Activated CD4-positive, alpha-beta T cell treated with anti-CD3 and anti-CD28 coated beads, Interleukin-2, amount 10 ng/mL, durations not matched to agents 24 days and 14 days (primary cell): ENCODE results near the gene HNRNPC. TPM values are rescaled to one million over a fixed set of nuclear protein-coding genes. Genes with fewer than 3 reads are reported as not detected.
"Not testable (repeated sequence)": the region's sequence is repeated elsewhere in the genome, so short reads cannot be mapped to it uniquely, and the experiment has no call there.

Experiments
- DNase-seq: peaks from one replicate; pipeline ENCODE4 v3.0.0; 2022
- H3K27ac Mint-ChIP-seq: one replicate; pipeline ENCODE4 v1.8.0; 2022; ENCODE audit warnings: mild to moderate bottlenecking, mixed read lengths
- H3K27me3 Mint-ChIP-seq: one replicate; pipeline ENCODE4 v1.8.0; 2022; ENCODE audit warnings: mixed read lengths
- H3K36me3 Mint-ChIP-seq: one replicate; pipeline ENCODE4 v1.8.0; 2022; ENCODE audit warnings: low read depth, mild to moderate bottlenecking, mixed read lengths
- H3K4me1 Mint-ChIP-seq: one replicate; pipeline ENCODE4 v1.8.0; 2021; ENCODE audit warnings: mixed read lengths
- H3K4me3 Mint-ChIP-seq: one replicate; pipeline ENCODE4 v1.8.0; 2022; ENCODE audit warnings: mild to moderate bottlenecking, moderate library complexity, mixed read lengths
- H3K9me3 Mint-ChIP-seq: one replicate; pipeline ENCODE4 v1.8.0; 2021; ENCODE audit warnings: mixed read lengths
- intact Hi-C: fragments of 100-400 bp; cut with micrococcal nuclease; formaldehyde crosslinking; loops from one replicate; pipeline ENCODE4 v1.15.1; 2023
- total RNA-seq: library from RNA; stranded (reverse); gene quantifications from 2 replicates; pipeline ENCODE4 v1.2.3, GENCODE V29; 2022

HNRNPC gene
- total RNA-seq, 1 donor from 2014 or later = 1,009 TPM

- H3K27me3 Mint-ChIP-seq = no peaks in the 10 kb centered on the region
- no peaks in the 10 kb centered on the region for H3K9me3 Mint-ChIP-seq
- H3K36me3 Mint-ChIP-seq = peaks cover 83% of the 10 kb centered on the region
- DNase-seq = peak; percentile 64
- peak overlapping the region; percentile 97 for H3K27ac Mint-ChIP-seq
- peak overlapping the region; percentile 92 for H3K4me3 Mint-ChIP-seq
- H3K4me1 Mint-ChIP-seq = peaks cover 62% of the 10 kb centered on the region
- intact Hi-C loops = loop anchor here (1.0 to 10.0 kb wide), 7 partner anchors 33 to 1291 kb away; partner anchors contain the start of genes ANG, RNASE4, SUPT16H and TOX4
Observed at GRCh38 chr14:21263284-21264024, 5.8 kb downstream of the HNRNPC start.

DNA sequence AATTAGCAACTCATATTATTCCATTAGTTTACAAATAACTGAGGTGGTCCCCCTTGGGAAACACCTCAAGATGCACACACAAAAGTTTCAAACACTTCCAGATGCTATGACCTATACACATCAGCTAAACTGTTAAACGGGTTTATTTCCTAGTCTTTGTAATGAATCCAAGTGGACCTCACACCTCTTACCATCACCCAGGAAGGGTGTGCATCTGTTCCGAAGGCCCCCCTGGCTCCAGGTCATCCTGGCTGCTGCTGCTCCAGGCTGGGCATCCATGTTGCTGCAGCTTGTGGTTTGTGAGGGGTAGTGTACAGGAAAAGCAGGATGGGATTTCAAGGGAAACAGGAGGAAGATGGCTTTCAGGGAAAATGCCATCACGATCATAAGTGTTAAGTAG, 6.8 kb downstream of the HNRNPC start:
- peak overlapping the region; percentile 92 for H3K4me3 Mint-ChIP-seq
- H3K27me3 Mint-ChIP-seq = no peaks in the 10 kb centered on the region
- DNase-seq = no peak
- H3K9me3 Mint-ChIP-seq = no peaks in the 10 kb centered on the region
- intact Hi-C loops = loop anchor here (5.0 to 10.0 kb wide), 4 partner anchors 45 to 1292 kb away; partner anchors contain the start of genes ANG and RNASE4
- H3K27ac Mint-ChIP-seq = peak overlapping the region; percentile 97
- H3K4me1 Mint-ChIP-seq = peaks cover 67% of the 10 kb centered on the region
- peaks cover 81% of the 10 kb centered on the region for H3K36me3 Mint-ChIP-seq

- intact Hi-C loops = loop anchor here (5.0 to 10.0 kb wide), 4 partner anchors 45 to 1293 kb away; partner anchors contain the start of genes ANG and RNASE4
- Mint-ChIP-seq H3K27ac (peak overlapping the region; percentile 97), H3K4me1 (peaks cover 69% of the 10 kb centered on the region), H3K9me3 (no peaks in the 10 kb centered on the region), H3K27me3 (no peaks in the 10 kb centered on the region), H3K4me3 (peak overlapping the region; percentile 92), H3K36me3 (peaks cover 83% of the 10 kb centered on the region)
- no peak for DNase-seq
Observed at GRCh38 chr14:21261824-21262223, 7.4 kb downstream of the HNRNPC start.

- H3K27ac Mint-ChIP-seq = peak overlapping the region; percentile 79
- H3K9me3 Mint-ChIP-seq = no peaks in the 10 kb centered on the region
- H3K27me3 Mint-ChIP-seq = no peaks in the 10 kb centered on the region
- DNase-seq = no peak
- H3K36me3 Mint-ChIP-seq = peaks cover 79% of the 10 kb centered on the region
- peak overlapping the region; percentile 73 for H3K4me3 Mint-ChIP-seq
- intact Hi-C loops = loop anchor here (2.0 kb wide), 1 partner anchor 18 kb away; no protein-coding TSS in a partner anchor
- peaks cover 61% of the 10 kb centered on the region for H3K4me1 Mint-ChIP-seq
Observed at GRCh38 chr14:21258889-21259787, 10.1 kb downstream of the HNRNPC start.

- peak overlapping the region; percentile 79 for H3K27ac Mint-ChIP-seq
- H3K4me3 Mint-ChIP-seq = peak overlapping the region; percentile 73
- intact Hi-C loops = loop anchor here (2.0 kb wide), 1 partner anchor 17 kb away; no protein-coding TSS in a partner anchor
Observed at GRCh38 chr14:21258005-21258888, 11.0 kb downstream of the HNRNPC start.

DNA sequence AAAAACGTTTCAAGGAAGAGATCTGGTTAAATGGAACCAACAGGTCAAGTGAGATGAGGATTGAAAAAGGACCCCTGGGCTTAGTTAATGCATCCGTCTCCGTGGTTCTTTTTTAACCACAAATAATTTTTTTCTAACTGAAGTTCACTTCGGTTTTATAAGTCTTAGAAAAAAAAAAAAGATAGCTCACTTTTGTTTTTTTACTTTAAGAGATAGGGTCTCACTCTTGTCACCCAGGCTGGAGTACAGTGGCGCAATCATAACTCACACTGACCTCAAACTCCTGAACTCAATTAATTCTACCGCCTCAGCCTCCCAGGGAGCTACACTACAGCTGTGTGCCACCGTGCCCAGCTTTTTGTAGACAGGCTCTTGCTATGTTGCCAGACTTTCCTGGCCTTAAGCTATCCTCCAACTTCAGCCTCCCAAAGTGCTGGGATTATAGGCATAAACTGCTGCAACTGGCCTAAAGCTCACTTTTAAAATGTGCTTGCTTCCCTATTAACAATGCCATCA, 11.8 kb downstream of the HNRNPC start:
- Mint-ChIP-seq H3K4me3 (peak overlapping the region; percentile 68), H3K4me1 (peaks cover 48% of the 10 kb centered on the region), H3K27ac (peak overlapping the region; percentile 78), H3K36me3 (peaks cover 74% of the 10 kb centered on the region), H3K9me3 (no peaks in the 10 kb centered on the region), H3K27me3 (no peaks in the 10 kb centered on the region)
- no peak for DNase-seq
- intact Hi-C loops = no loop called here

More at GRCh38 chr14:21258005-21258888, 11.0 kb downstream of the HNRNPC start:
- Mint-ChIP-seq H3K9me3 (no peaks in the 10 kb centered on the region), H3K4me1 (peaks cover 52% of the 10 kb centered on the region), H3K27me3 (no peaks in the 10 kb centered on the region), H3K36me3 (peaks cover 73% of the 10 kb centered on the region)
- DNase-seq = no peak

DNA sequence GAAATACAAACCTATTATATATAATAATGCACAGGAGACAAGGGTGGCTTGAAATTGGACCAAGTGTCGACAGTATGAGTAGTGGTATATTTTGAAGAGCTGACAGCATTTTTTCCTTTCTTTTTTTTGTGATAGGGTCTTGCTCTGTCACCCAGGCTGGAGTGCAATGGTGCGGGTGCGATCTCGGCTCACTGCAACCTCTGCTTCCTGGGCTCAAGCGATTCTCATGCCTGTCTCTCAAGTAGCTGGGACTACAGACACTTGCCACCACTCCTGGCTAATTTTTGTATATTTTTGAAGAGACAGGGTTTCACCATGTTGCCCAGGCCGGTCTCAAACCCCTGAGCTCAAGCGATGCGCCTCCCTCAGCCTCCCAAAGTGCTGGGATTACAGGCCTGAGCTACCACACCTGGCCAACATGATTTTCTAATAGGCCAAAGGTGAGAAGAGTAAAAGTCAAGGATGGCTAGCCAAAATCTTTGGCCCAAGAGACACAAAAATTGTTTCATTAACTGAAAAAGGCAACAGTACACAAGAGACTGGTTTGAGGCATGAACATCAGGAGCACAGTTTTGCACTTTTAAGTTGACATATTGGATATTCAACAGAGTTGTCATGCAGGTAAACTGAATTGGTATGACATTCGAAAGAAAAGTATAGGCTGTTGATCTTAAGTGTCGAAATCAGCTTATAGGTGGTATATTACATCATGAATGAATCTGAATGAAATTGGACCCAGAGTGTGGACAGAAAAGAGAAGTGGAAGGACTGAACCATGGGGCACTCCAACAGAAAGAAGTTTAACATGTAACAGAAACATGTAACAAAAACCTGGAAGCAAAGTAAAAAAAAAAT, 12.5 kb downstream of the HNRNPC start:
- H3K4me1 Mint-ChIP-seq = peaks cover 45% of the 10 kb centered on the region
- DNase-seq = no peak

DNA sequence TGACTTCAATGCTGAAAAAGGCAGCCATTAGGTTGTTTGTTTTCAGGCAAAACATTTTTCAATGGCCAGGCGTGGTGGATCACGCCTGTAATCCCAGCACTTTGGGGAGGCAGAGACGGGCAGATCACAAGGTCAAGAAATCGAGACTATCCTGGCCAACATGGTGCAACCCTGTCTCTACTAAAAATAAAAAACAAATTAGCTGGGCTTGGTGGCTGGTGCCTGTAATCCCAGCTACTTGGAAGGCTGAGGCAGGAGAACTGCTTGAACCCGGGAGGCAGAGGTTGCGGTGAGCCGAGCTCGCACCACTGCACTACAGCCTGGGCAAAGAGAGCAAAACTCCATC, 13.2 kb downstream of the HNRNPC start:
- Mint-ChIP-seq H3K4me3 (peak overlapping the region; percentile 44), H3K36me3 (peaks cover 74% of the 10 kb centered on the region), H3K27ac (peak overlapping the region; percentile 58), H3K4me1 (peaks cover 43% of the 10 kb centered on the region)
- H3K9me3 Mint-ChIP-seq, H3K27me3 Mint-ChIP-seq, intact Hi-C loops, DNase-seq: not testable (repeated sequence)

More for the DNA sequence above, 12.5 kb downstream of the HNRNPC start:
- peak overlapping the region; percentile 68 for H3K4me3 Mint-ChIP-seq
- H3K27ac Mint-ChIP-seq = peak overlapping the region; percentile 78
- no peaks in the 10 kb centered on the region for H3K27me3 Mint-ChIP-seq
- H3K9me3 Mint-ChIP-seq = no peaks in the 10 kb centered on the region
- intact Hi-C loops = no loop called here
- H3K36me3 Mint-ChIP-seq = peaks cover 75% of the 10 kb centered on the region

DNA sequence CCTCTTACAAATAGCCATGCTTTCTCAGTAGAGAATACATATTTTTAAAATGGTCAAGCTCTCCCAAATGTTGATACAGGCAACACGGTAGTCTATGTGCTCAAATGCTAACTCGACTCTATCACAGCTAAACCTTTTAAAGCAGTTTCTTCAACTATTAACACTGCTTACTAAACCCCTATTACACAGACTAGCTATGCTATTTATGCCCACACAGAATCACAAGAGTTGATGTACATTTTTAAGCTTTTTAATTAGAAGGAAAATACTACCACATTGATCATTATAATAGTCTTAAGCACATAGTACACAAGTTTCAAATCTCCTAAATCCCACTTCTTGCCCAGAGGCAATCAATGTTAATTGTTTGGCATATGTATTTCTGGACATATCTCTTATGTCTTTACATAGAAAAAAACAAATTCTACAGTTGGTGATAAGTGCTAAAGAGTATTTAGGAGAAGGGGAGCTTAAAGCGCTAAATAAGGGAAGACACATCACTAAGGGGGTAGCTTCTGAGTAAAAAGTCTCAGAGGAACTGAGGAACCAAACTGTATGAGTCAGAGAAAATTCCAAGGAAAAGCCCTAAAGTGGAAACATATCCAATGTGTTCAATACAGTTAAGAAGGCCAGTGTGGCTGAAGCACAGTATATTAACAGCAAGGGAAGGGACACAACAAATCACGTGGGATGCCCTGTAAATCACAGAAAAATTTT, 13.7 kb downstream of the HNRNPC start:
- Mint-ChIP-seq H3K36me3 (peaks cover 77% of the 10 kb centered on the region), H3K4me1 (peaks cover 46% of the 10 kb centered on the region), H3K27me3 (no peaks in the 10 kb centered on the region), H3K27ac (peak overlapping the region; percentile 58), H3K4me3 (peak overlapping the region; percentile 44), H3K9me3 (no peaks in the 10 kb centered on the region)
- intact Hi-C loops = no loop called here
- DNase-seq = no peak

GRCh38 chr14:21252149-21252548, 17.1 kb downstream of the HNRNPC start:
- no peak overlapping the region for H3K27ac Mint-ChIP-seq
- H3K4me3 Mint-ChIP-seq = no peak overlapping the region
- intact Hi-C loops = no loop called here
- H3K4me1 Mint-ChIP-seq = peaks cover 32% of the 10 kb centered on the region
- no peak for DNase-seq
- H3K27me3 Mint-ChIP-seq = no peaks in the 10 kb centered on the region
- no peaks in the 10 kb centered on the region for H3K9me3 Mint-ChIP-seq
- peaks cover 77% of the 10 kb centered on the region for H3K36me3 Mint-ChIP-seq

DNA sequence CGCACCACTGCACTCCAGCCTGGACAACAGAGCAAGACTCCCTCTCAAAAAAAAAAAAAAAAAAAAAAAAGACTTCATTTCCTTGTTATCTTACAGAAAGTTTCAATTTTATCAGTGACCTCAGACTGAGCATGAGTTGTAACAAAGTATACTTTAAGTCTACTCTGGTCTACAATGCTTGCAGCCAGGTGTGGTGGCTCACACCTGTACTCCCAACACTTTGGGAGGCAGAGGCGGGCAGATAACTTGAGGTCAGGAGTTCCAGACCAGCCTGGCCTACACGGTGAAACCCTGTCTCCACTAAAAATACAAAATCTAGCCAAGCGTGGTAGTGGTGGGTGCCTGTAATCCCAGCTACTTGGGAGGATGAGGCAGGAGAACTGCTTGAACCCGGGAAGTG, 18.0 kb downstream of the HNRNPC start:
- no peak overlapping the region for H3K4me3 Mint-ChIP-seq
- intact Hi-C loops = no loop called here
- no peaks in the 10 kb centered on the region for H3K9me3 Mint-ChIP-seq
- H3K4me1 Mint-ChIP-seq = peaks cover 29% of the 10 kb centered on the region
- H3K27ac Mint-ChIP-seq = no peak overlapping the region
- H3K36me3 Mint-ChIP-seq = peaks cover 74% of the 10 kb centered on the region
- H3K27me3 Mint-ChIP-seq = no peaks in the 10 kb centered on the region
- no peak for DNase-seq
